A172 (cell line): ENCODE data around the gene SEMA3B. TPM values are rescaled to one million over a fixed set of nuclear protein-coding genes. Genes with fewer than 3 reads are reported as not detected.
A peak's percentile ranks its signal among the peaks of the same experiment; 100 is the strongest.
"Not testable (repeated sequence)": the region's sequence is repeated elsewhere in the genome, so short reads cannot be mapped to it uniquely, and the experiment has no call there.

Experiments used
- DNase-seq: peaks from one replicate; pipeline ENCODE4 v3.0.0-alpha.2; 2015; ENCODE audit warnings: low spot score
- total RNA-seq: library from RNA; depleted of rRNA; stranded (reverse); fragments of >200 nt; shearing (Covaris generic); gene quantifications from 2 replicates; pipeline ENCODE4 v1.2.3, GENCODE V29; 2014

SEMA3B gene
- total RNA-seq, 1 experiment from 2014 or later: 26.3 TPM

DNA sequence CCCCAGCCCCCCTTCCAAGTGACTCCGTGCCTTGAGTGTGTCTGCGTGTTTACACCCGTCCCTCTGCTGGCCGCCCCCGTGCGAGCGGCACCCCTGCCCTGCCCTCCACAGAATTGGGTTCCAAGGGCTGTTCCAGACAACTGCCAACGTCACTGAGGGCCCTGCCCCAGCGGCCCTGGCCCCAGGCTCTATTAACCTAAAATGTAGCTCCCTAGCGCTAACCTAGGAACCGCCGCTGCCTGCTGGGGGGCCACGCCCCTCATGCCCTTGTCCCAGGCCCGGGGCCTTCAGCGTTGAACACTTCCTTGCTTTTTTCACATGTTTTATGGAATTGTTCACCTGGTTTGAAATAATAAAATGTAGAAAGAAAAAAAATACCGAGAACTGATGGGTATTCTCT lies 10.0 kb upstream of the SEMA3B start:
- no peak for DNase-seq

DNA sequence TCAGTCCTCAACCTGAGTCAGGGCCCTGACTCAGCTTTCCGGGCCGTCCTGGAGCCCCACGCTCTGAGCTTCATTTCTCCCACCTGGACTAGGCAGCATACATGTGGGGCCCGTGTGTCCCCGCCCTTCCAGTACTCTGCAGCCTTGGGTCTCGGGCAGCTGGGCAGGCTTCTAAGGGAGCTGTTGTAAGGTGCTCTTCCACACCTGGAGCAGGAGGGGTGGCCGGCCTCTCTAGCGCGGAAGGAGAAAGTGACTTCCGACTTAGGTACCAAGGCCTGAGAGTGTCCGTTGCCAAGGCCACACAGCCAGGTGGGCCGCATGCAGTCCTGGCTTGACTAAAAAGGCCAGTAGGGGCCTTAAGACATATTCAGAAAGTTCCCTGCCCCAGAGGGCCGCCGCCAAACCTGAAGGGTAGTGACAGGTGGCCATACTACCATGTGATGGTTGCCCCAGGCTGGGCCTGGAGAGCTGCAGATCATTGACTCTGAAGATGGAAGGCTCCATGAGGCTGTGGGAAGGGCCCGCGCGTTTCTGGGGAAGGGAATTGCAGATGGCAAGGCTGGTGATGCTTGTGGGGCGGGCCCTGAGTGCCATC lies 9.4 kb upstream of the SEMA3B start:
- DNase-seq: no peak

DNA sequence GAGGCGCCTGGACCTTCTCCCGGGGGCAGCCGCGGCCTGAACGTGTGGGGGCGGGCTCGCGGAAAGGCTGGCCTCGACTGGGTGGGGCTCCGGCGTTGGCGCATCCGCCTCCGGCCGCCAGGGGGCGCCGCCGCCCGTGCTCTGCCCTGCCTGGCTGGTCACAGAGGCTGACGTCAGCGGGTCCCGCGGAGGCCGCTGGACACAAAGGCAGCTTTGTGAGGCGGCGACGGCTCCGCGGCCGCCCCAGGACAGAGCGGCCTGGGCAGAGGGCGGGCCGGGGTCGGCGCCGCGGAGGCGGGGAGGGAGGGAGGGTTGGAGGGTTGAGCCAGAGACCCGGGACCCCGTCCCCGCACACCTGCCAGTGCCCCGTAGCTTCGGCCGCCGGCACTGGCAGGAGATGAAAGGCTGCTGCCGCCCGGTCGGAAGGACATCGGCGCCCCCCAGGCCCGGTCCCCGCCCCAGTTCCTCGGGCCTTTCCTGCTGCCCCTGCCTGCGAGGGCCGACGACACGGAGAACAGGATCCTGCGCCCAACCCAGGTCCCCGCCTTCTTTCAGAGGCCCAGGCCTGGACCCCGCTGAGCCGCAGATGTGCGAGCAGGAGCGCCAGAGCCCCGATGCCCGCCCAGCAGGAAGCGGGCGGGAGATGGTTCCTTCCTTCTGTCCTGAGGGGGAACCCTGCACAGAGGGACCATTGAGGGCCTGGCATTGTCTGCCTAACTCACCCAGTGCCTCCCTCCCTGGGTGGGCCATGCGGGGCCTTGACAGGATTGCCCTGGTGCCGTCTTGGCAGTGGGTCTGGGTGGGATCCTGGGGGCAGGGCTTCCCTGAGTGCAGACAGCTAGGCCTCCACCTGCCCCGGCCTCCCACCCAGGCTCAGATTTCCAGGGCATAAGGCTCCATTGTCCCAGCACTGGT lies 8.7 kb upstream of the SEMA3B start:
- DNase-seq: peak; percentile 84

DNA sequence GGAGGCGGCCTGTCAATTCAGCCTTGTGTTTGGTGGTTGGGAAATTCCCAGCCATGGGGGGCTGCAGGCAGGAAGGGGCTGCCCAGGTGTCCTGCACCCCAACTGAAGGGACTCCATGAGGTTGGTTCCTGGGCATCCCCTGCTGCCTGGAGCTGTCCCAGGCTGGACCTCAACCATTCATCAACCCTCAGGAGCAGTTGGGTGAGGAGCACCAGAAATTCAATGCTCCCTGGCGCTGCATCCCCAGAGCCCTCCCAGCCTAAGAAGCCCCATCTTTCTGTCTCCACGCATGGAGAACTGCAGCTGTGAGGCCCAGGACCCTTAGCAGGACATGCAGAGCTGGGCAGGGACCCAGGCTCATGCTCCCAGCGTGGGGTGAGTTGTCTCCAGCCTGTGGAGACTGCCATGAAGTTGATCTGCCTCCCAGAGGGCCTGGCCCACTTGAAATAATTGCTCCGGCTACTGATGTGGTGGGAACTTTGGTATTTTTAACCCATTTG lies 8.0 kb upstream of the SEMA3B start:
- no peak for DNase-seq

DNA sequence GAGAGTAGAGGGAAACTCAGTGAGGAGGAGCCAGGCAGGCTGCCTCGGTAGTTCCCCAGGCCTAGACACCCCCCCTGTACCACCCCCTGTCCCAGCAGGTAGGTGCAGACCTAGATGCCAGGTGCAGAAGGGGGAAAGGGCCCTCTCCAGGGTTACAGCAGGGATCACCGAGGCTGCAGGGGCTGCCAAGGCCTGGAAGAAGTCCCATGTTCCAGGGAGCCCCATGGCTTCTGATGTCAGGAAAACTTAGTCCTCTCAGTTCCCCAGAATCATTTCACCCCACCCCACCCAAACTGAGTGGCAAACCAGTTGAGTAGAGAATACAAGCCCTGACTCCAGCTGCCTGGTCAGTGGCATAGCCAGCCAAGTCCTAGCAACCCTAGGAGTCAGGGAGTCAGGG lies 7.4 kb upstream of the SEMA3B start:
- no peak for DNase-seq

DNA sequence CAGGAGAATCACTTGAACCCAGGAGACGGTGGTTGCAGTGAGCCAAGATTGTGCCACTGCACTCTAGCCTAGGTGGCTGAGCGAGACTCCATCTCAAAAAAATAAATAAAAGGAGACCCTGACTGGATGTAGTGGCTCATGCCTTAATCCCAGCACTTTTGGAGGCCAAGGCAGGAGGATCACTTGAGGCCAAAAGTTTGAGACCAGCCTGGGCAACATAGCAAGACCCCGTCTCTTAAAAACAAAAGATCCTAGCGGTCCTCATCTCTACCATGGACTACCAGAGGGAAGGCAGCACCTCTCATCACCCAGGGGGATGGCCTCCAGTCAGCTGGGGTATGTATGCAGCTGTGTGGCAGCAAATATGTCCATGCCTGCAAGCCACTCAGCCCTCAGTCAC lies 6.7 kb upstream of the SEMA3B start:
- not testable (repeated sequence) for DNase-seq

DNA sequence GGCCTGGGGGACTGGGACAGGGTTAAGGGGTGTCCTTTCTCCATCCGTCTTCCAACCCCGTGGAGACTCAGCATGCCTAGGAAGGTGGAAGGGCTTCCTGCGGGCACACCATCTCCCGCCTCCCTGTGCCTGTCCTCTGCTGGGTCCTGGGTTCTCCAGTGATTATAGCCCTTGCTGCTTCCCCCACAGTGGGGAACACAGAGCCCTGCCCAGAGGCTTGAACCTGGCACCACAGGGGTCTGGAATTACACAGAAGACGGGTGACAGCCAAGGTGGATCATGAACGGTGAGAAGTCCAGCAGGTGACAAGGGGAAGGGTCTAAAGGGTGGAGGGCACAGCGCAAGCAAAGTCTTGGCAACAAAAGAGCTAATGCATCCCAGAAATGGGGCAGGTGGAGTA lies 6.2 kb upstream of the SEMA3B start:
- DNase-seq: no peak

DNA sequence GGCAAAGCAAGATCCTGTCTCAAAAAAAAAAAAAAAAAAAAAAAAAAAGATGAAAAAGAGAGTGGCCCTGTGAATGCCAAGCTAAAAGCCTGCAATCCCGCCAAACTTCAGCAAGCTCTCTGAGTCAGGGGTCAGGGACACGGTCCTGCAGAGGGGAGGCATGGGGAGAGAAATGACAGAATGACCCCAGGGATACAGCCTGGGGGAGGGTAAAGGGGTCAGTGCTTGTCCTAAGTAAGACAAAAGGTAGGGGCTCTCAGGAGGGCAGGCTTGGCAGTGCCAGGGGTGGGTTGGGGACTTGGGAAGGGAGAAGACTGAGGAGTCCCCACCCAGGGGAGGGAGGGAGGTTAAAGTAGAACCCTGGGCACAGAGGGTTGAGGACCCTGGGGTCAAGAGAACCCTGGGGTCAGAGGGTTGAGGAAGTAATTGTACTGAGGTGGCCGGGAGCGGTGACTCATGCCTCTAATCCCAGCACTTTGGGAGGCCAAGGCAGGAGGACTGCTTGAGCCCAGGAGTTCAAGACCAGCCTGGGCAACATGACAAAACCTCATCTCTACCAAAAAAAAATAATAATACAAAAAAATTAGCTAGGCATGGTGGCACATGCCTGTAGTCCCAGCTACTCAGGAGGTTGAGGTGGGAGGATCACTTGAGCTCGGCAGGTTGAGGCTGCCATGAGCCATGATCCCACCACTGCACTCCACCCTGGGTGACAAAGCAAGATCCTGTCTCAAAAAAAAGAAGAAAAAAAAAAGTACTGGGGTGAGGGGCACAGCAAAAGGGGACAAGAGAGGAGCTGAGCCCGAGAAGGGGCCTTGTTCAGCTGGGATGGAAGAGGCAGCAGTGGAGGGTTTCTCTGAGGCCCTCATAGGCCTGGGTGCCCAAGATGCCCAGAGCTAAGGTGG lies 5.2 kb upstream of the SEMA3B start:
- no peak for DNase-seq

DNA sequence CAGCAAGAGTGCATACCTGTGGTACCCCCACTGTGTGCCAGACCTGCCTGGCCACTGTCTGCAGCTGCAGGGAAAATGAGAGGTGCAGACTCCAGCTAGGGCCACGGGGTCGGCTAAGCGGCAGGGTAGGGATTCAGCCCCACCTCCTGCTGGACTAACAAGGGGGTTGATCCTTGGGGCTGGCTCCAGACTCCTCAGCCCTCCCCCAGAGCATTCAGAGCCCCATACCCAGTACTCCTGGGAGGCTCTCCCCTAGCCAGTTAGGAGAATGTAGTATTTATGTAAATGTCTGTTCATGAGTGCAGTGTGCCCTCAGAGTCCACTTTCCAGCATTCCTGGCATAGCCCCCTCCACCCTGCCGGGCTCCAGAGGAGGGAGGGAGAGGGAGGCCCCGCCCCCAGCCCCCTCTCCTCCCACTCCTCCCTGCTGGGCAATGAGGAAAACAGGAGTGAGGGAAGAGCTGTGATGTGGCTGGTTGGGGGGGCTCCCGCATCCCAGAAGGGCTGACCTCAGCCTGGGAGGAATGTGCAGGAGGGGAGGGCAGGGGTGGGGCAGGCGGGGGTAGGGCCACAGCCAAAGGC lies 4.5 kb upstream of the SEMA3B start:
- peak; percentile 96 for DNase-seq

DNA sequence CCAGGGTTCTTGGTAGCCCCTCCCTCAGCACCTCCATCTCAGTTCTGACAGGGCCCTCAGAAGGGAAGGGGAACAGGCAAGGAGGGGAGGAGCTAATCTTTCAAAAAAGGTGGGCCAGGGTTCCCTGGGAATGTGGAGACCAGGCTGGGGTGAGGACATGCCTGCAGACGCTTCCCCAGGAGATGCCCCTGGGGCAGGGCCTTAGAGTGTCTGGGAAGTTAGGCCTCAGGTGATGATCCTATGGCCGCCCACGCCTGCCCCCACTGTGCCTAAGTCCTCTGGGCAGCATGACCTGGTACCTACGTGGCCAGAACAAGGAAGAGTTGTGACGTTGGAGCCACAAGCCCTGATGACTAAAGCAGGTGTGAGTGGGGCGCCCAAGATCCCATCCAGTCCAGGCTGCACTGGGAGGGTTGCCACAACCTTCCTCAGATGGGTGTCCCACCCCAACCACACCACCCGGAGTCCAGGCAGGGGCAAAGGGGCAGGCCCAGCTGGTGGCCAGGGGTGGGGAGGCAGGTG lies 3.9 kb upstream of the SEMA3B start:
- peak; percentile 73 for DNase-seq

DNA sequence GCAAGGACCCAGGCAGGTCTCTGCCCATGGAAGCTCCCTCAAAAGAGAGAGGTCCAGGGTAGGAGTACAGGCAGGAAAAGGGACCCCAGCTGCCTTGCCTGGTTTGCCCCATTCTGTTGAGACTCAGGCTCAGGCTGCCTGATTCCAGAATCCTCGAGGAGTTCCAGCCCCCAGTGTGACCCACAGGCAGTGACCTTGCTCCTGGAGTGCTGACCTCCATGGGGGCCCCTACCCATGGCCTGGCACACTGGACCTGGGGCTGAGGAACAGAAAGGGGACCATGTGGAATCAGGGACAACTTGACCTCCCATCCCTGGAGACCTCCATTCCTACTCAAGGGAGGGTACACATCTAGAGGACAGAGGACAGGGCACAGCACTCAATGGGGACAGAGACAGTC lies 3.4 kb upstream of the SEMA3B start:
- no peak for DNase-seq

DNA sequence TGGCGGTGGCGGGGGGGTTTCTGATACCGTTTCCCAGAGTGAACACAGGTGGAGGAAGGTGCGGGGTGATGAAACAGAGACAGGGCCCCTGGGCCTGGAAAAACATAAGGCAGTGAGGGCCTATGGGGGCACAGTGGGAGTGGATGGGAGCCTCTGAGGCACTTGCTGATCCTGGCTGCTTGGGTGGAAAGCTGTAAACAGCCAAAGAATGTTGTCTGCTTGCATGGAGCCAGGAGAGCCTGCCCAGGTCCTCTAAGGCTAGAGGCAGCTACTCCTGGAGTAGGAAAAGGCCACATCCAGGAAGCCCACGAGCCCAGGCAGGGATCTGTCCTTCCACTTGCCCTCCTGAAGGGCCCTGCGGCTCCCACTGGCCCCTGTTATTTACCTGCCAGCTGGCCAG lies 2.9 kb upstream of the SEMA3B start:
- DNase-seq: no peak

DNA sequence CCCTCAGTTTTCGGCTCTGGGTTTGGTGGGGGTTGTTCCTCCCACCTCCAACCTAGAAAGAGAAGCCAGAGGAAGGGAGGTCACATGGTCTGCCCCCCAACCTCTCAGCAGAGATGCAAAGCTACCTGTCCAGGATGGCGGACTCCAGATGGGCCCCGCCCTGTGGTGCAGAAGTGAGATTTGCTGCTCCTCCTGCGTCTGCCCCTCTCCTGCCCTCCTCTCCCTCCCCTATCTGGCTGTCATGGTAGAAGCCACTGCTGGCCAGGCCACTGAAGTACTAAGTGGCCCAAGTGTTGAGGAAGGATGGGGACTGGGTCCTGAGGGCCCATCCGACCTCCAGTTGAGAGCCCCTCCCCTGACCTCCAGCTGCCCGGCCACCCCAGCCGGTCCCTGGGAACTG lies 2.1 kb upstream of the SEMA3B start:
- DNase-seq: no peak

DNA sequence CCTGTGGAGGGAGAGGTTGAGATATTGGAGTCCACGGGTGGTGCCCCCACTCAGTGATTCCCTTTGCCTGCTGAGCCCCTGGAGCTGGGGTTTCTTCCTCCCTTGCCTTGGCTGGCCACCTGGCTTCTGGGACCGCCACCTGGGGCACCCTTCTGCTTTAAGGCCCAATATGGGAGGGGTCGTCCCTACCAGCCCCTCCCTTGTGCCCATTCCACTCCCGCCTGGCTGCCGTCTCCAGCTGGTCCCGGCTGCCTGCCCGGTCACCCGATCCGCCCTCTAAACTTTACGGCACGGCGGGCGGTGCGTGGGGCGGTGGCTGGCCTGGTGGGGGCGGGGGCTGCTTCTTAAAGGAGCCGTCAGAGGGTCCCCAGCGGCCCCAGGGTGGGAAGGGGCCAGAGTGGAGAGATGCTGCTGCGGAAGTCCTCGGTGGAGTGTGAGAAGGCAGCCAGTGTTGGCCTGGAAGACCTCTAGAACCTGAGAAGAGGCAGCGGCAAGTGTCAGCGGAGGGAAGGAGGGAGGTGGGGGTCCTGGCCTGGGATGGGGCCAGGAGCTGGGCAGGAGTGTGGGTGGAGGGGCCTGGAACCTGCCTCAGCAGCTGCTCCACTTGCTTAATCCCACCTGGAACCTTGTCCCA lies 1.6 kb upstream of the SEMA3B start:
- DNase-seq: no peak

DNA sequence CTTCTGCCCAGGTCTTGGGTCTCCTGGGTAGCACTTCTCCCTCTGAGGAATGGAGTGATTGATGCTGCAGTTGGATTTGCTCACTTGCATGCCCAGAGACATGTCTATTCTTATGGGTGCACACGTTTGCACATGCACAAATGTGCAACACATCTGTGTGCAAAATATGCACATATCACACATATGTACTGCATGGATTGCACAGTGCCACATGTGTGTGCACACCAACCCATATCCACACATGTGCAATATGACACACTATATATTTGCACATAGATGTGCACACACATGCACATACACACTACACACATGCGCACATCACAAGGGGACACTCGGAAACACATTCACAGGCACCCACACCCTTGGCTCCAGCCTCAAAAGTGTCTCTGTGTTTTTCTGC lies 671 bp upstream of the SEMA3B start:
- no peak for DNase-seq

DNA sequence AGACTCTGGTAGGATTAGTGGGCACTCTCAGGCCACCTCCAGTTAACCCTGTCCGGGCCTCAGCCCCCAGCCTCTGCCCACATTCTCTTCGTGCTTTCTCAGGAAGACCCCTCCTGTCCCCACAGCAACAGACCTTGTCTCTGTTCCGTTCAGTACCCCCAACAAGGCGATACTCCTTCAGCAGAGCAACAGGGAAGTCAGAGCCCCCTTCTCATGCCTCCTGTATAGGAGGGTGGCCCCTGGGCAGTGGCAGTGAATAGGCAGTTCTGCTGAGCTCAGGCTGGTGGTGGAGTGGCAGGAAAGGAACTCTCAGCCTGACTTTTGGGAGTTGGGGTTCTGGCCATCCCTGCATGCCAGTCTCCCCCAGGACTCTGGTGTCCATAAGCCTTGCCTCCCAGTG lies 513 bp downstream of the SEMA3B start:
- no peak for DNase-seq

DNA sequence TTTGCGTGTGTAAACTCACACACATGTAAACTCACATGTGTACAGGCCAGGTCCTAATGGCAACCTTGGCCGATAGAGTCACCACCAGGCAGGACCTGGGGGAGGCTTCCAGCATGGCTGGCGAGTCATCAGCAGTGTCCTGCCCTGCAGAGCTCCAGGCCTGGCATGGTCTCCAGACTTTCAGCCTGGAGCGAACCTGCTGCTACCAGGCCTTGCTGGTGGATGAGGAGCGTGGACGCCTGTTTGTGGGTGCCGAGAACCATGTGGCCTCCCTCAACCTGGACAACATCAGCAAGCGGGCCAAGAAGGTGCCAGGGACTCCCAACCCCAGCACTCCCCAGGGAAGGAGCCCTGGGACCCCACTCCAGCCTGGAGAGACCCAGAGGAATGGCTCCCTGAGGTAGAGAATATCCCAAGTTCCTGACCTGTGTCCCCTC lies 1.0 kb downstream of the SEMA3B start:
- DNase-seq: peak; percentile 62

DNA sequence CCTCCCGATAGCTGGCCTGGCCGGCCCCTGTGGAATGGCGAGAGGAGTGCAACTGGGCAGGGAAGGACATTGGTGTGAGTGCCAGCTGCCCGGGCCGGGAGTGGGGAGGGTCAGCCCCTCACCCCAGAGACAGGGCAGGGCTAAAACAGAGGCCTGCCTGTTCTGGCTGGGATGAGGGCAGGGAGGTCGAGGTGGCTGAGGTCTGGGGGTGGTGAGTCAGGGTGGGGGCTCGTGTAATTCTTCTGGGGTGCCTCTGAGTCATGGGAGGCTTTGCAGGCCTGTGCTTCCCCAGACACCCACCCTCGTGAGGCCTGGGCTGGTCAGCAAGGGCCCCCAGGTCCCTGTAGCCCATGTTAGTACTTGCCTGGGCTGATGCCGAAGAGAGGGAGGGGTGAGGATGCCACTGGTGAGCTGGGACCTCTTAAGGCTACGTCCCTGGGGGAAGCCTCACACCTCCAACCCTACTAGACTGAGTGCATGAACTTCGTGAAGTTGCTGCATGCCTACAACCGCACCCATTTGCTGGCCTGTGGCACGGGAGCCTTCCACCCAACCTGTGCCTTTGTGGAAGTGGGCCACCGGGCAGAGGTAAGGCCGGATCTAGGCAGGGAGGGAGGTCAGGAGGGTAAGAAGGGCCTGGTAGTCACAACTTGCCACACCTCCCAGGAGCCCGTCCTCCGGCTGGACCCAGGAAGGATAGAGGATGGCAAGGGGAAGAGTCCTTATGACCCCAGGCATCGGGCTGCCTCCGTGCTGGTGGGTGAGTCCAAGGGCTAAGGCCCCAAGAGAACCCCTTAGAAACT lies 1.7 kb downstream of the SEMA3B start:
- no peak for DNase-seq

DNA sequence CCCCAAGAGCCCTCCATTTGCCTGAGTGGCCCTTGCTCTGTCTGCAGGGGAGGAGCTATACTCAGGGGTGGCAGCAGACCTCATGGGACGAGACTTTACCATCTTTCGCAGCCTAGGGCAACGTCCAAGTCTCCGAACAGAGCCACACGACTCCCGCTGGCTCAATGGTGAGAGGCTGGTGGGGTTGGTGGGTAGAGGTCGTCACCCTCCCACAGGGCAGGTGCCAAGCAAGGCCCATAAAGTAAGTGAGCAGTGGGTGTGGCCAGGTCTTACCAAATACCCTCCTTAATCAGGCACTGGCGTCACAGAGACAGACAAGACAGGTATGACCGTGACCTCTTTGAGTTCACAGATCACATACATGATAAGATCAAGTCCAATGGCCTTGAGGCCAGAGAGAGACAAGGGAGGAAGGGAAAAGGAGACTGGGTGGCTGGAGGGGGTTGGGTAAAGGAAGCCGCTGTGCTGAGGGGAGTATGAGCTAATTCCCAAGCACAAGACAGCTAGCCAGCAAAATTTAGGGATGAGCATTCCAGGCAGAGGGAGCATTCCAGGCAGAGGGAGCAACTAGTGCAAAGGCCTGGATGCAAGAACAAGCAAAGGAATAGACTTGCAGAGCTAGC lies 2.5 kb downstream of the SEMA3B start:
- DNase-seq: no peak

DNA sequence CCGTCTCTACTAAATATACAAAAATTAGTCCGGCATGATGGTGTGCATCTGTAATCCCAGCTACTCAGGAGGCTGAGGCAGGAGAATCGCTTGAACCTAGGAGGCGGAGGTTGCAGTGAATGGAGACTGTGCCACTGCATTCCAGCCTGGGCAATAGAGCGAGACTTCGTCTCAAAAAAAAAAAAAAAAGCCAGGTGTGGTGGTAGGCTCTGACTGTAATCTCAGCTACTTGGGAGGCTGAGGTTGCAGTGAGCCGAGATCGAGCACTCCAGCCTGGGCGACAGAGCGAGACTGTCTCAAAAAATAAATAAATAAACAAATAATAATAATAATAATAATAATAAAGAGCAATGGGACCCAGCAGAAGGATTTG lies 3.6 kb downstream of the SEMA3B start:
- DNase-seq: not testable (repeated sequence)
